ENCODE measurements around the gene PRKAG1.

DNA sequence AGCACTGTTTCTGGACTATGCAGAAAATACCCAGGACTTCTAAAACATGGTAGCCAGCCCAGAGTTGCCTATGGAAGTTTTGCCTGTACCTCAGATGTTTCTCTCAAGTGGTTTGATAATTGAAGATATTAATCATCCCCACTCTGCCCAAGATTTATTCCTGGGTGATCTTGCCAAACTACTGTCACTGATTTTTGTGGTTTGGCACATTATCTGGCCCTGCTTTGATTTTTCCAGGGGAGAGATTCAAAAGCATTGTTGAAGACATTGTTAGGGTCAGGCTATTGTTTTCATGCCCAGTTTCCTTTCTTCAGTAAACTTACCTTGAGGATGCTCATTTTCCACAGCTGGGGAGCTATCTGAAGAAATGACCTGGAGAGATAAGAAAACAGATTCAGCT lies 5.8 kb downstream of the PRKAG1 start:
- TF ChIP-seq, protein P1, sequence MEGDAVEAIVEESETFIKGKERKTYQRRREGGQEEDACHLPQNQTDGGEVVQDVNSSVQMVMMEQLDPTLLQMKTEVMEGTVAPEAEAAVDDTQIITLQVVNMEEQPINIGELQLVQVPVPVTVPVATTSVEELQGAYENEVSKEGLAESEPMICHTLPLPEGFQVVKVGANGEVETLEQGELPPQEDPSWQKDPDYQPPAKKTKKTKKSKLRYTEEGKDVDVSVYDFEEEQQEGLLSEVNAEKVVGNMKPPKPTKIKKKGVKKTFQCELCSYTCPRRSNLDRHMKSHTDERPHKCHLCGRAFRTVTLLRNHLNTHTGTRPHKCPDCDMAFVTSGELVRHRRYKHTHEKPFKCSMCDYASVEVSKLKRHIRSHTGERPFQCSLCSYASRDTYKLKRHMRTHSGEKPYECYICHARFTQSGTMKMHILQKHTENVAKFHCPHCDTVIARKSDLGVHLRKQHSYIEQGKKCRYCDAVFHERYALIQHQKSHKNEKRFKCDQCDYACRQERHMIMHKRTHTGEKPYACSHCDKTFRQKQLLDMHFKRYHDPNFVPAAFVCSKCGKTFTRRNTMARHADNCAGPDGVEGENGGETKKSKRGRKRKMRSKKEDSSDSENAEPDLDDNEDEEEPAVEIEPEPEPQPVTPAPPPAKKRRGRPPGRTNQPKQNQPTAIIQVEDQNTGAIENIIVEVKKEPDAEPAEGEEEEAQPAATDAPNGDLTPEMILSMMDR (IDR thresholded peaks at IDR 0.05): no peak
- no peak for TF ChIP-seq ZFX (IDR thresholded peaks at IDR 0.05; ENCODE audit: borderline replicate concordance)
